HFFc6 (cell line): ENCODE results near the gene ZNF254. TPM values are rescaled to one million over a fixed set of nuclear protein-coding genes. Genes with fewer than 3 reads are reported as not detected.
"Not testable (repeated sequence)": the region's sequence is repeated elsewhere in the genome, so short reads cannot be mapped to it uniquely, and the experiment has no call there.

Experiments used
- DNase-seq: peaks from one replicate; pipeline ENCODE4 v3.0.0-alpha.2; 2018
- H3K27ac Mint-ChIP-seq: 2 replicates; pipeline ENCODE4 v1.8.0; 2020; ENCODE audit warnings: mild to moderate bottlenecking, mixed read lengths
- H3K27me3 Mint-ChIP-seq: 2 replicates; pipeline ENCODE4 v1.8.0; 2021; ENCODE audit warnings: mild to moderate bottlenecking, moderate library complexity, mixed read lengths; ENCODE audit not compliant: insufficient read depth
- H3K36me3 Mint-ChIP-seq: 2 replicates; pipeline ENCODE4 v1.8.0; 2021; ENCODE audit warnings: low read depth, mixed read lengths
- H3K4me1 Mint-ChIP-seq: 2 replicates; pipeline ENCODE4 v1.8.0; 2020; ENCODE audit warnings: low read depth, mixed read lengths
- H3K4me3 Mint-ChIP-seq: 2 replicates; pipeline ENCODE4 v1.8.0; 2020; ENCODE audit warnings: mild to moderate bottlenecking, moderate library complexity, mixed read lengths
- H3K9me3 Mint-ChIP-seq: 2 replicates; pipeline ENCODE4 v1.8.0; 2020; ENCODE audit warnings: mild to moderate bottlenecking, mixed read lengths
- CTCF ChIP-seq: fragments of 200-600 bp; sonication (generic); IDR thresholded peaks from 2 replicates; pipeline ENCODE4 v1.5.0; 2021; ENCODE audit warnings: antibody characterized with exemption, mild to moderate bottlenecking
- total RNA-seq, 6 experiments: library from RNA; stranded (reverse); fragmentation: NEBNext Ultra II Directional; extraction: Animal tissue kit (Norgen Biotek cat#: 25700); gene quantifications; 2 replicates in 1 of 6; 3 replicates in 5 of 6; pipeline ENCODE4 v1.2.3, GENCODE V29; 2021

The ZNF254 gene
- total RNA-seq, 6 experiments from 2014 or later, result 3.3 to 5.2 (median 4.3) TPM

DNA sequence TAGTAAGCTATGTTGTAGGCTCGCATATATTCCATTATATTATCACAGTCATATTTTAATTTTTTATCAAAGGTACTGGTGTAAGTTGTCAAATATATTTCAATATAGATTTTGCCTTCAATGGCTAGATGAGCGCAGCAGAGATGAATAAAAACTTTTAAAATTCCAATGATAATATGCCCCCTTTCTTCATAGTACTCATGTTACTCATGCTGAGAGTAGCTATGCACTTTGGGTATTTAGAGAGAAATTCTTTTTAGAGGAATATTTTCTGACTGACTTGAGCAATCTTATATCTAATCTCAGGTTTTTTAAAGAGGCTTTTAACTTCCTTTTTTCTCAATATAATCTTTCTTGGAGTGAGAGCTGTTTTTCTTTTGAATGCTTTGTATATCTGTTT, 11.4 kb downstream of the ZNF254 start:
- Mint-ChIP-seq H3K4me3 (no peak overlapping the region), H3K27ac (no peak overlapping the region)

DNA sequence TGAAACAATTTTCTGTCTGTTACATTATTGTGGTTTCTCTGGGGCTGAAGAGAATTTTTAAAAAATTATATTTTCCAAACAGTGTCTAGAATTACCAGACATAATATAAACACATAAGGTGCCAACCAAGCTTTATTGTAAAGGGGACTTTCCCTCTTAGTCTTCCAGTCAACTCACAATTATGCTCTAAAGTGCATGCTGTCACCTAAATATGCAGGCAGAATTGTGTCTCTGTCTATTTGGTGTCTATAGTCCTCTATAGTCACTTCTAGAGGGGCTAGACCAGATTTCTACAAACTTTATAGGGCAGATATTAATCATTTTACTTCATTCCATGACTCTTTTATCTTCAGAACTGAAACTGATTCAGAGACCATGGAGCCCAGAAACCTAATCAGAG, 12.8 kb downstream of the ZNF254 start:
- H3K27ac Mint-ChIP-seq, result no peak overlapping the region
- peaks cover 9% of the 10 kb centered on the region; the same call in 1 of the 2 replicates for H3K9me3 Mint-ChIP-seq
- no peaks in the 10 kb centered on the region for H3K4me1 Mint-ChIP-seq
- DNase-seq, result no peak
- H3K4me3 Mint-ChIP-seq, result no peak overlapping the region
- no peaks in the 10 kb centered on the region for H3K27me3 Mint-ChIP-seq
- peaks cover 37% of the 10 kb centered on the region for H3K36me3 Mint-ChIP-seq
- TF ChIP-seq CTCF, result no peak

More for the DNA sequence above, 11.4 kb downstream of the ZNF254 start:
- H3K27me3 Mint-ChIP-seq, result no peaks in the 10 kb centered on the region
- no peak for TF ChIP-seq CTCF
- H3K36me3 Mint-ChIP-seq, result peaks cover 44% of the 10 kb centered on the region
- H3K4me1 Mint-ChIP-seq, result no peaks in the 10 kb centered on the region
- no peak for DNase-seq
- peaks cover 9% of the 10 kb centered on the region; the same call in 1 of the 2 replicates for H3K9me3 Mint-ChIP-seq

- not testable (repeated sequence) for H3K4me1 Mint-ChIP-seq, H3K9me3 Mint-ChIP-seq, H3K27ac Mint-ChIP-seq, H3K27me3 Mint-ChIP-seq, H3K4me3 Mint-ChIP-seq, DNase-seq
- peaks cover 30% of the 10 kb centered on the region for H3K36me3 Mint-ChIP-seq
Observed at GRCh38 chr19:24100597-24100996, 13.6 kb downstream of the ZNF254 start.

- no peaks in the 10 kb centered on the region for H3K4me1 Mint-ChIP-seq
- peaks cover 31% of the 10 kb centered on the region for H3K36me3 Mint-ChIP-seq
- no peak overlapping the region for H3K4me3 Mint-ChIP-seq
- TF ChIP-seq CTCF, result no peak
- no peak for DNase-seq
- H3K9me3 Mint-ChIP-seq, result no peaks in the 10 kb centered on the region
- H3K27me3 Mint-ChIP-seq, result no peaks in the 10 kb centered on the region
- no peak overlapping the region for H3K27ac Mint-ChIP-seq
Observed at GRCh38 chr19:24101459-24102115, 14.6 kb downstream of the ZNF254 start.

GRCh38 chr19:24127601-24128000, 40.6 kb downstream of the ZNF254 start:
- H3K36me3 Mint-ChIP-seq, result peaks cover 77% of the 10 kb centered on the region
- no peak for DNase-seq
- H3K4me1 Mint-ChIP-seq, result no peaks in the 10 kb centered on the region
- no peak overlapping the region for H3K4me3 Mint-ChIP-seq
- H3K9me3 Mint-ChIP-seq, result peaks cover 90% of the 10 kb centered on the region
- H3K27me3 Mint-ChIP-seq, result no peaks in the 10 kb centered on the region; the same call in 1 of the 2 replicates
- no peak overlapping the region for H3K27ac Mint-ChIP-seq
- TF ChIP-seq CTCF, result no peak

GRCh38 chr19:24140099-24140498, 53.1 kb downstream of the ZNF254 start:
- Mint-ChIP-seq H3K27me3 (no peaks in the 10 kb centered on the region; the same call in 1 of the 2 replicates), H3K4me3 (no peak overlapping the region), H3K9me3 (peaks cover 69% of the 10 kb centered on the region), H3K4me1 (no peaks in the 10 kb centered on the region), H3K36me3 (peaks cover 49% of the 10 kb centered on the region), H3K27ac (no peak overlapping the region)
- TF ChIP-seq CTCF, result no peak
- DNase-seq, result peak; percentile 5
